Renal pelvis (tissue), 4 donors: ENCODE measurements around the gene NDUFAF2. TPM values are rescaled to one million over a fixed set of nuclear protein-coding genes. Genes with fewer than 3 reads are reported as not detected.
A peak's percentile ranks its signal among the peaks of the same experiment; 100 is the strongest.

Source experiments
- DNase-seq: peaks from one replicate; pipeline ENCODE4 v3.0.0-alpha.2; 2013
- polyA plus RNA-seq, 3 donors: library from polyadenylated mRNA; unstranded; fragments of 120-200 nt; gene quantifications; one replicate each; pipeline ENCODE4 v1.2.1, GENCODE V29; 2013; ENCODE audit not compliant: insufficient read length in 3 of 3

Gene NDUFAF2
- polyA plus RNA-seq, 3 donors, result 27.8 to 32.6 (median 27.9) TPM

- DNase-seq, result no peak
Observed at GRCh38 chr5:61098251-61098995, 153.4 kb downstream of the NDUFAF2 start.

GRCh38 chr5:61100437-61100836, 155.4 kb downstream of the NDUFAF2 start:
- DNase-seq, result no peak

DNA sequence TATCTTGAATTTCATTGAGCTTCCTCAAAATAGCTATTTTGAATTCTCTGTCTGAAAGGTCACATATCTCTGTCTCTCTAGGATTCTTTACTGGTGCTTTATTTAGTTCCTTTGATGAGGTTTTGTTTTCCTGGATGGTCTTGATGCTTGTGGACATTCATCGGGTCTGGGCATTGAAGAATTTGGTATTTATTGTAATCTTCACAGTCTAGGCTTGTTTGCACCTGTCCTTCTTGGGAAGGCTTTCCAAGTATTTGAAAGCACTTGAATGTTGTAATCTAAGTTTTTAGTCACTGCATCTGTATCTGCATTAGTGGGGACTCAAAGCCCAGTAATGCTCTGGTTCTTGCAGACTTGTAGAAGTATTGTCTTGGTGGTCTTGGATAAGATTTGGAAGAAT, 169.4 kb downstream of the NDUFAF2 start:
- DNase-seq, result no peak

DNA sequence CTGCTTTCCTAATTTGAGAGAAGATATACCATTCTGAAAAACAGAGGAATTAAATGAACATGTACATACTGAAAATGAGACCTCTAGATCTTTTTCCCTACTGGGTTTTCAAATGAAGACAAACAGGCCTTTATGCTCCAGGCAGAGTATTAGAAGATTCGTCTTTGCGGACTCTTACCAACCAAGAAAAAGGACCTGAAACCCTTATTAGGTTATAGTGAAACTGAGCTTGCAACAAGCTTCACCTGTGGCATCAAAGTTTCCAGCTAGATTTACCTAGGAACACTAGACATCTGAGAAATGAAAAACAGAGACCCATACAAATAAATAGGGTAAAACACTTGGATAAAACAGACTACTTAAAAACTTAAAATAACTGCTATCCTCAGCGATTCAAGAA, 171.0 kb downstream of the NDUFAF2 start:
- DNase-seq, result no peak

GRCh38 chr5:61119066-61119465, 174.1 kb downstream of the NDUFAF2 start:
- no peak for DNase-seq

- no peak for DNase-seq
Observed at GRCh38 chr5:61120534-61120933, 175.5 kb downstream of the NDUFAF2 start.

DNA sequence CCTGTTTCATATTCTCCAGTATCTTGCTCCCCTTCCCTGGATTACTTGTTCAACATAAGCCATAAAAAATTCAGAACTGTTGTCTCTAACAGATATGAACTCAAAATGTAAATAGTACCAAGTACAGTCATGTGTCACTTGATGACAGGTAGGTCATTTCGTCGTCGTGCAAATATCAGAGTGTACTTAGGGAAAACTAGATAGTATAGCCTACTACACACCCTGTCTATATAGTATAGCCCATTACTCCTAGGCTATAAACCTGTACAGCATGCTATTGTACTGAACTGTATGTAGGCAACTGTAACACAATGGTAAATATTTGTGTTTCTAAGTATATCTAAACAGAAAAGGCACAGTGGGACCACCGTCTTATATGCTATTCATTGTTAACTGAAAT, 178.1 kb downstream of the NDUFAF2 start:
- no peak for DNase-seq

DNA sequence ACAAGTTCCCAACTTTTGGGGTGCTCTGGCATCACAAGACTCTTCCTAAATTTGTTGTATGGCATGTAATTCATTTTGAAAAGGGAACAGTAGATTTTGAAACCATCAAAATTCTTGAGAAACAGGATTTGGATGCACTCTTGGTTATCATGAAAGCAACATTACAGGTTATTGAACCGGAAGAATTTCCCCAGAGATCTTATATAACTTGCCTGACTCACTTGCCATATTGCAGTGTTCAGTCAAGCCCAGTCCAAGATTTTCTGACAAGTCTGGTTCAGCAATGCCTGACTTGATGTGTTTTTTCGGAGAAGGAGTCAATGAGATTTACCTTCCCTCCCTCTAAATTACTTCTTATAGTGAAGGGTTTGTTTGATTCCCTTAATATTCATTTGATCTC, 185.3 kb downstream of the NDUFAF2 start:
- no peak for DNase-seq

DNA sequence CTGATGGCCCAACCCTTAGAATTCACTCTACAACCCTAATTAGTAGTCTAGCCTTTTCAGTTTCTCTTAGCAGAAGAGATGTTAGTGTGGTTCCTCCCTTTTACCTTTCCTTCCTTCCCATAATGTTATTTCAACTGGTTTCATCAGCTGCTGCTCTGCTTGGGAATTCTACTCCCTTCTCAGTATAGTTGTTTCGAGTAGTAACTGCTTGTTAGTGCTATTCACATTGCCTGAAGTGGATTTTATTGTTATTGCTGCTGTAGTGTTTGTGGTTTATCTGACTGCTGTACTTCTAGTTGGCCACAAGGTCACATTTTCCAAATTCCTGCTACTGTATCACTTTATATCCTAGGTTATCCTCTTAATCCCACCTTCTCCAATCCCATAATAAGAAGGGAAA, 187.6 kb downstream of the NDUFAF2 start:
- DNase-seq, result no peak

DNA sequence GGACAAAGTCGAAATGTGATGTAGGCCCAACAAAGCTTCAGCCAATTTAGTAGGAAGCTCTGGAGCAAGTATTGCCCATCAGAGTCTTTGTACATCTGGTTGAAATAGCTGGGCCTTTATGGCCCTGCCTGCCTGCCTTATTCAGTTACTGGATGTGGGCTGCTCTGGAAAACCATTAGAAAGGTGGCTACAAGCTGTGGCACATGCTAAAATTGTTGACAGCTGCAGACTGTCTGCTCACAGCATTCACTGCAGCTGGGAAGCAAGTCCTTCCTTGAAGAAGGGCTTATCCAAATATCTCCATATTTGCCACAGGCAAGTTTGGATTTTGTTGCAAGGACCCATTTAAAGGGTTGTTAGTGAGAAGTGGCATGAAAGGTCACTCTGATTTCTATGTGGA, 192.8 kb downstream of the NDUFAF2 start:
- no peak for DNase-seq

DNA sequence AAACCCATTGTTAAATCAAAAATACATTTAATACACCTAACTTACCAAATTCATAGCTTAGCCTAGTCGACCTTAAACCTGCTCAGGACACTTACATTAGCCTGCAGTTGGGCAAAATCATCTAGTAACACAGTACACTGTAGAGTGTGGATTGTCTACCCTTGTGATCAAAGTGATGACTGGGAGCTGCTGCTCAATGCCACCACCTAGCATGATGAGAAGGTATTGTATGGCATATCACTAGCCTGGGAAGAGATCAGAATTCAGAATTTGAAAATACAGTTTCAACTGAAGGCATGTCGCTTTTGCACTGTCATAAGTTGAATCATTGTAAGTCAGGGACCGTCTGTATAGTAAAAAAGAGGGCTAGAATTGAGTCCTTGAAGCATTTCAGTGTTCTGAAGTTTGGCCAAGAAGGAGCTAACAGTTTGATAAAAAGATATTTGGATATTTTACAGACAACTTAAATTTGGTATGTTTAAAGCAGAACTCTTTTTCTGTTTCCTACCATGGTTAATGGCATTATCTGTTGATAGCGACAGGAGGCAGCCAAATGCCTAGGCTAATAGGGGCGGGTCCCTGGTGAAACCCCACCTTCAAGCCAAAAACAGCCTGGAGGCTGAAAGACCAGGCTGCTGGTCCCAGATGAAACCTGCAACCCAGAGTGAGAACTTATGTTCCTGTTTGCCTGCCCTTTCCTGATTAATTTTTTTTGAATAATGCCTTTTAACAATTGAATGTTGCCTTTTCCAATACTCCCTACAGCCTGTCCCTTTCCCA, 194.3 kb downstream of the NDUFAF2 start:
- DNase-seq, result no peak

DNA sequence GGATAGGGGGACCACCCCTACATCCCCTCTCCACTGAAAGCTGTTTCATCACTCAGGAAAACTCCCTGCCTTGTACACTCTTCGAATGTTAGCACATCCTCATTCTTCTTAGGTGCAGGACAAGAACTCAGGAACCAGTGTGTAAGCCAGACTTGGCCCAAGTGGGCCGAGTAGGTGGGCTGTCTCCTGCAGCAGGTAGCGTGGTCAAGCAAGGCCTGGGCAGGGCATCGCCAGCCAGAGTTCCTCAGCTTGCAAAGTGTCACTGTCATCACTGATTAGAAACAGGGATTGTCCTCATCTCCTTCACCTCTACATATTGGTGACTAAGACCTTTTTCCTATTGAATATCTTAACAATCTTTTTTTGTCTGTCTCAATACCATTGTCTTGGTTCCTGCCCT, 194.9 kb downstream of the NDUFAF2 start:
- DNase-seq, result no peak

DNA sequence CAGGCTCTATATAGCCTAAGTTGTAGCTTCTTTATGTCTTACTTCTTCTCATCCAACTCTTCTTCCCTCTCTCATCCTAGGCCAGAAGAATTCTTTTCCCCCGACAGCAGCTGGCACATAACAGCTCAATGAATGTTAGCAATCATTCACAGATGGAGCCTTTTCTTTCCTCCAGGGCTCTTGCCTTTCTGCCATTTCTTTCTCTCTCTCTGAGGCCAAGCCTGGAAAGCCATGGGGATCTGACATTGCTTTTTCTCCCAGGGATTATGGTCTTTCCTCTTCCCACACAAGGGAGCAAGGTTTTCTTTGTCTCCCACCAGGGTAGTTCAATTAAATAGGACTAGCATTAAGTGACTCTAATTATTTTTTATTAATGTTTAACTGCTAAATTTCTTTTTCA, 196.8 kb downstream of the NDUFAF2 start:
- no peak for DNase-seq

- no peak for DNase-seq
Observed at GRCh38 chr5:61142391-61142790, 197.4 kb downstream of the NDUFAF2 start.

- DNase-seq, result no peak
Observed at GRCh38 chr5:61142811-61143210, 197.8 kb downstream of the NDUFAF2 start.

DNA sequence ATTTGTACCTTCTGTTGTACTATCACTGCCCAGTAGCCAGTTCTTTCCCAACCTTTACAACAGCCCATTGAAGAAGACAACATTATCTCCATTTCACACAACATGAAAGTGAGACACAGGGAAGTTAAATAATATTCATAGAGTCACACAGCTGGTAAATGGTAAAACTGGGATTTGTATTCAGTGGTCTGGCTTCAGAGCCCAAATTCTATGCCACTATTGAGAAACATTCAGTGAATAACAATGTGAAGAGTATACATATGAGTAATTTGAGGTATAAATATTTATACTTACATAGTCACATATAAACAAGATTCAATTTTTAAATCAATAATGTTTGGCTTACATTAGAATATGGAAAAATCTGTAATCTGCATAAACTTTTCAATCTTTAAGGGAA, 203.5 kb downstream of the NDUFAF2 start:
- DNase-seq, result no peak

- no peak for DNase-seq
Observed at GRCh38 chr5:61151893-61152292, 206.9 kb downstream of the NDUFAF2 start.

DNA sequence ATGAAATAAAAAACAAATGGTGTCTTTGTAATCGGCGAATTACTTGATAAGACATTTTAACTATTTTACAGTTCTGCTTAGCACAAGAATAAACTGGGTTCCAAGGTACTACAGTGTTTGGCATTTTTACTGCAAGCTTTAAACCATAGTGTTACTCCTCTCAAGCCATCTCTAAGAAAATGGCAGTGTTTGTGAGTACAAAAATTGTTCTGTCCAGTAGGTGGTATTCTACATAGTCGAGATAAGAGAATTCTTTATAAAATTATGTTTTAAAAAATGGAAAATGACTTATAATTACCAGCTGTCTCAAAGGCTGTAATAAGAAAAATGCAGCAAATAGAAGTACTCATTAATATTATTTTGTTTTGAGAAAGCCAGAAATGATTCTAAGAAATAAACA, 214.1 kb downstream of the NDUFAF2 start:
- no peak for DNase-seq

- DNase-seq, result no peak
Observed at GRCh38 chr5:61159836-61160235, 214.8 kb downstream of the NDUFAF2 start.

DNA sequence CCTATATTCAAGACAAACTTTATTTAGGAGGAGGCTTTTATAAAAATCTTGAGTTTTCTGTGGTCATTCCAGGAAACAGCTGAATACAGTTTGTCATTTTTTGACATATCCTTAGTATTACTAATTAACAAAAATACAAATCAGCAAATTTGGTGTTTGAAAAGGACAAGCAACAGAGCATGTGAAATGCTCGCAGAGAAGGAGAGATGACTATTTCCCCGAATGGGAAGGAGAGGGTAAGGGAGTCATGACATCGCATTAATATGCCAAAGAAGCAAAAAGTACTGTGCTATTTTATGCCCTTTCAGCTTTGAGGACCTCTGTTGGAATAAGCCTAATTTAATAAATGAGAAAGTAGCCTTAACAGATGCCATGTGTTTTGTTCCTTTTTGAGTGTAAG, 215.5 kb downstream of the NDUFAF2 start:
- DNase-seq, result no peak

DNA sequence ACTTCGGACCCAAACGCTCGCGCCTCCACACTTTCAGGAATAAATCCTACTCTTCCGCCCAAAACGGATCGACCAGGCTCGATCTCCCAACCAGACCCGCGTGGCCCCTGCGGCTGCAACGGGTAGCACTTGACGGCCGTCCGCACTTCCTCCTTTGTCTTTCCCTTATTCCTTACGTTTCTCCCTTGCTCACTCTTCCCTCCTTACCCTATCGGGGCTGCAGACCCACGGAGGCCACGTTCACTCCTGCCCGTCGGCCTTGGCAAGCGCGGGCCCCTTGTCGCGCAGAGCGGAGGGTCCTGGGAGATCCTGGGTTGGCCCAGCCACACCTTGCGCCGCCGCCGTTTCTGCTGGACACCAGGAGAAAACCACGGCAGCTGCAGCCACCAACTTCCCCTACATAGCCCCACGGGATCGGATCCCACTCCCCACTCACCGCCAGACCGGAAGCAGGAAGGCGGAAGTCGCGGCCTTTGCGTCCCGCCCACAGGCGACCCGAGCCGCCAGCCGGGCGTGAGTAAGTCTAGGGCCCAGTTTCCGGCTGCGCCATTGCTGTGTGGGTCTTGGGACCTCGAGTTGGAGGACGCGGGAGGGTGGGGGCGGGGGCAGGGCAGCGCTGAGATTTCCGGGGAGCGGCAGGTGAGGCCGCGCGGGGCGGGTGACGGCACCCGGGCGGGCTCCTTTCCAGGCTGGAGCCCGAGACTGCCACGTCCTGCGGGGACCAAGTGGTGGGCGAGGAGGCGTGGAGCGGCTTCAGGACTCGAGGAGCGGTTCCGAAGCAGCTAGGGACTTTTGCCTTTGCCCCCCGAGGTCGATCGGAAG, 217.2 kb downstream of the NDUFAF2 start, which contains the start of gene SMIM15:
TSS of gene SMIM15 (minus strand) at position 459 of the 822 bp plus-strand sequence. CDS start 2,297 bp downstream, outside the sequence.
- peak; percentile 91 for DNase-seq

GRCh38 chr5:61162832-61163567, 218.0 kb downstream of the NDUFAF2 start:
- no peak for DNase-seq
